SK-N-SH (cell line): Measurements from ENCODE around the gene BCL6. TPM values are rescaled to one million over a fixed set of nuclear protein-coding genes. Genes with fewer than 3 reads are reported as not detected.

ENCODE experiments used
- CTCF ChIA-PET: fragments of 300-600, 350-600 bp; formaldehyde crosslinking; extraction: SDS; loops from one replicate; lab custom pipeline; 2021; lab: Yijun Ruan, JAX
- POLR2A ChIA-PET: fragments of 350-600 bp; sonication (Branson Sonifier 250); formaldehyde crosslinking; extraction: SDS; loops from one replicate; lab custom pipeline; 2020; ENCODE audit warnings: antibody characterized with exemption, inconsistent platforms; lab: Yijun Ruan, JAX
- DNase-seq: peaks from one replicate; pipeline ENCODE4 v3.0.0; 2012
- H2AFZ ChIP-seq: fragments of 200-600 bp; sonication (generic); 2 replicates; pipeline ENCODE4 v1.8.1; 2016; ENCODE audit warnings: antibody characterized with exemption, mild to moderate bottlenecking, low read depth
- H3F3A ChIP-seq: fragments of 200-600 bp; sonication (generic); replicated peaks from 2 replicates; pipeline ENCODE3; 2016; ENCODE audit warnings: antibody characterized with exemption, mild to moderate bottlenecking; ENCODE audit not compliant: insufficient read depth
- H3K27ac ChIP-seq, 2 experiments: fragments of 200-500 bp in 1 of 2; fragments of 200-600 bp in 1 of 2; sonication (Bioruptor generic) in 1 of 2; sonication (generic), shearing (Covaris generic) in 1 of 2; 2 replicates each; pipeline versions ENCODE4 v1.5.1 to v1.6.1; 2014 to 2016; ENCODE audit warnings: low read depth in 2 of 2, inconsistent platforms in 1 of 2, low read length in 1 of 2, mild to moderate bottlenecking in 1 of 2, mixed read lengths in 1 of 2
- H3K27me3 ChIP-seq: fragments of 200-600 bp; sonication (generic), shearing (Covaris generic); 2 replicates; pipeline ENCODE4 v1.6.1; 2016; ENCODE audit warnings: mixed run types; ENCODE audit not compliant: insufficient read depth
- H3K36me3 ChIP-seq, 2 experiments: fragments of 200-500 bp in 1 of 2; fragments of 200-600 bp in 1 of 2; sonication (Bioruptor generic) in 1 of 2; sonication (generic) in 1 of 2; replicated peaks in 1 of 2; 2 replicates each; pipeline versions ENCODE3 to v1.5.1; 2014 to 2016; ENCODE audit warnings: low read length in 1 of 2, mild to moderate bottlenecking in 1 of 2; ENCODE audit not compliant: insufficient read depth in 2 of 2, control insufficient read depth in 1 of 2
- H3K4me1 ChIP-seq, 2 experiments: fragments of 200-500 bp in 1 of 2; fragments of 200-600 bp in 1 of 2; sonication (Bioruptor generic) in 1 of 2; sonication (generic), shearing (Covaris generic) in 1 of 2; 2 replicates each; pipeline versions ENCODE4 v1.5.1 to v1.6.1; 2014 to 2016; ENCODE audit warnings: low read depth in 1 of 2, low read length in 1 of 2, mixed run types in 1 of 2; ENCODE audit not compliant: insufficient read depth in 2 of 2, control insufficient read depth in 1 of 2
- H3K4me2 ChIP-seq: fragments of 200-600 bp; sonication (generic), shearing (Covaris generic); 2 replicates; pipeline ENCODE4 v1.6.1; 2017; ENCODE audit warnings: mixed run types
- H3K4me3 ChIP-seq, 2 experiments: fragments of 200-500 bp in 1 of 2; fragments of 200-600 bp in 1 of 2; sonication (Bioruptor generic) in 1 of 2; sonication (generic), shearing (Covaris generic) in 1 of 2; 2 replicates each; pipeline versions ENCODE4 v1.5.1 to v1.8.1; 2014 to 2016; ENCODE audit warnings: low read depth in 2 of 2, inconsistent platforms in 1 of 2, low read length in 1 of 2, mild to moderate bottlenecking in 1 of 2, mixed read lengths in 1 of 2, moderate library complexity in 1 of 2
- H3K79me2 ChIP-seq: fragments of 200-600 bp; sonication (generic); 2 replicates; pipeline ENCODE4 v1.8.1; 2017; ENCODE audit warnings: mild to moderate bottlenecking; ENCODE audit not compliant: insufficient read depth
- H3K9ac ChIP-seq: fragments of 200-600 bp; sonication (generic); 2 replicates; pipeline ENCODE4 v1.6.1; 2017; ENCODE audit warnings: mixed run types
- H3K9me2 ChIP-seq: fragments of 200-600 bp; sonication (generic); 2 replicates; pipeline ENCODE4 v1.6.1; 2017; ENCODE audit warnings: mixed run types
- H3K9me3 ChIP-seq: fragments of 200-600 bp; sonication (generic); 2 replicates; pipeline ENCODE4 v1.6.1; 2017; ENCODE audit warnings: mixed run types, mild to moderate bottlenecking, moderate library complexity
- H4K20me1 ChIP-seq: fragments of 200-600 bp; sonication (generic); 2 replicates; pipeline ENCODE4 v1.6.1; 2017; ENCODE audit warnings: mild to moderate bottlenecking, mixed run types; ENCODE audit not compliant: insufficient read depth
- CHD2 ChIP-seq: fragments of 150-350 bp; IDR thresholded peaks from 2 replicates; pipeline ENCODE4 v1.6.1; 2018; ENCODE audit warnings: low read length; ENCODE audit not compliant: partially characterized antibody
- FOXJ3 ChIP-seq: sonication (generic); formaldehyde crosslinking; IDR thresholded peaks from 2 replicates; pipeline ENCODE4 v1.5.1; 2020; ENCODE audit warnings: mild to moderate bottlenecking, missing genetic modification reagents
- FOXM1 ChIP-seq: IDR thresholded peaks from 2 replicates; pipeline ENCODE4 v1.4.0; 2012; ENCODE audit warnings: low read depth, mild to moderate bottlenecking
- GABPA ChIP-seq: IDR thresholded peaks from 2 replicates; pipeline ENCODE4 v1.4.0; 2012; ENCODE audit warnings: low read depth, mild to moderate bottlenecking
- NFIC ChIP-seq: IDR thresholded peaks from 2 replicates; pipeline ENCODE4 v1.4.0; 2012; ENCODE audit warnings: borderline replicate concordance
- NRF1 ChIP-seq: IDR thresholded peaks from 2 replicates; pipeline ENCODE4 v1.6.1; 2012; ENCODE audit warnings: low read depth, mild to moderate bottlenecking, low read length
- RCOR1 ChIP-seq: fragments of 150-350 bp; IDR thresholded peaks from 2 replicates; pipeline ENCODE4 v1.6.1; 2017; ENCODE audit warnings: antibody characterized with exemption, low read length
- RFX5 ChIP-seq: IDR thresholded peaks from 2 replicates; pipeline ENCODE4 v1.6.1; 2012; ENCODE audit warnings: mild to moderate bottlenecking, improper control_type of control experiment, low read length
- SIN3A ChIP-seq: IDR thresholded peaks from 2 replicates; pipeline ENCODE4 v1.6.1; 2012; ENCODE audit warnings: low read depth, mild to moderate bottlenecking, low read length, moderate library complexity, borderline replicate concordance
- SMC3 ChIP-seq: IDR thresholded peaks from 2 replicates; pipeline ENCODE4 v1.6.1; 2012; ENCODE audit warnings: low read depth, low read length, improper control_type of control experiment
- TEAD4 ChIP-seq: IDR thresholded peaks from 2 replicates; pipeline ENCODE4 v1.4.0; 2012; ENCODE audit warnings: mild to moderate bottlenecking, borderline replicate concordance; ENCODE audit not compliant: insufficient read depth
- YY1 ChIP-seq: IDR thresholded peaks from 2 replicates; pipeline ENCODE4 v1.4.0; 2012; ENCODE audit warnings: low read depth, mild to moderate bottlenecking
- ZBTB33 ChIP-seq: IDR thresholded peaks from 2 replicates; pipeline ENCODE4 v1.4.0; 2012; ENCODE audit warnings: low read depth, borderline replicate concordance
- WGBS: methylation state at CpG from one replicate; pipeline ENCODE4 v1.1.6; 2017; ENCODE audit warnings: low lambda C conversion rate; 5-methylcytosine and 5-hydroxymethylcytosine counted together
- polyA plus RNA-seq, 3 experiments: library from polyadenylated mRNA; depleted of rRNA; stranded (reverse); fragments of >200 nt; gene quantifications; 2 replicates each; pipeline ENCODE4 v1.2.3, GENCODE V29; 2012
- TF ChIP-seq, protein P1 (sequence below): fragments of 150-350 bp; IDR thresholded peaks from 2 replicates; pipeline ENCODE4 v1.6.1; 2017; ENCODE audit warnings: antibody characterized with exemption, low read length, low read depth, borderline replicate concordance
- TF ChIP-seq, protein P2 (sequence below): IDR thresholded peaks from 2 replicates; pipeline ENCODE4 v1.6.1; 2012; ENCODE audit warnings: mild to moderate bottlenecking, low read depth, low read length, moderate library complexity
- TF ChIP-seq, protein P3 (sequence below): IDR thresholded peaks from 2 replicates; pipeline ENCODE4; 2012
- TF ChIP-seq, protein P4 (sequence below): fragments of 200-600 bp; sonication (generic); IDR thresholded peaks from 2 replicates; pipeline ENCODE4 v1.6.1; 2017; ENCODE audit warnings: antibody characterized with exemption, mild to moderate bottlenecking, moderate library complexity
- TF ChIP-seq, protein P5 (sequence below): IDR thresholded peaks from 2 replicates; pipeline ENCODE4 v1.4.0; 2012; ENCODE audit warnings: low read depth

BCL6 gene
- polyA plus RNA-seq, 1 of the 3 experiments (the other 2 are of a cell fraction), result 13.8 TPM

DNA sequence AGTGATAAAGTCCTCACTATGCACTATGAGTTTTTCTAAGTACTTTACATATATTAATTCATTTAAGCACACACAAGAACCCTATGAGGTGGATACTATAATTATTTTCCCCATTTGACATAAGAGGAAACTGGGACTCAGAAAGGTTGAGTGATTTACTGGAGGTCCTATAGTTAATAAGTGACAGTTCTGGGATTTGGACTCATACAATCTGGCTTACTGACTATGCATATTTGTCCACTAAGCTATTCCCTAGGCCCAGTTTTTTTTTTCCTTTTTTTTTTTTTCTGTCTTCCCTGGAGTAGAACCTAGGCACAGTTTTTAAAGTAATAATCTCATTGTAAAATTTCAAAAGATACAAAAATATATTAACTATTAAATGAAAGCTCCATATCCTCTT lies 36.6 kb downstream of the BCL6 start:
- DNase-seq, result no peak
- H3F3A ChIP-seq, result no peaks in the 10 kb centered on the region
- H3K9me2 ChIP-seq, result no peaks in the 10 kb centered on the region
- no peak for TF ChIP-seq YY1
- no peak for TF ChIP-seq SIN3A
- TF ChIP-seq, protein P1, sequence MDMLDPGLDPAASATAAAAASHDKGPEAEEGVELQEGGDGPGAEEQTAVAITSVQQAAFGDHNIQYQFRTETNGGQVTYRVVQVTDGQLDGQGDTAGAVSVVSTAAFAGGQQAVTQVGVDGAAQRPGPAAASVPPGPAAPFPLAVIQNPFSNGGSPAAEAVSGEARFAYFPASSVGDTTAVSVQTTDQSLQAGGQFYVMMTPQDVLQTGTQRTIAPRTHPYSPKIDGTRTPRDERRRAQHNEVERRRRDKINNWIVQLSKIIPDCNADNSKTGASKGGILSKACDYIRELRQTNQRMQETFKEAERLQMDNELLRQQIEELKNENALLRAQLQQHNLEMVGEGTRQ, result no peak
- no peak for TF ChIP-seq RFX5
- TF ChIP-seq, protein P2, sequence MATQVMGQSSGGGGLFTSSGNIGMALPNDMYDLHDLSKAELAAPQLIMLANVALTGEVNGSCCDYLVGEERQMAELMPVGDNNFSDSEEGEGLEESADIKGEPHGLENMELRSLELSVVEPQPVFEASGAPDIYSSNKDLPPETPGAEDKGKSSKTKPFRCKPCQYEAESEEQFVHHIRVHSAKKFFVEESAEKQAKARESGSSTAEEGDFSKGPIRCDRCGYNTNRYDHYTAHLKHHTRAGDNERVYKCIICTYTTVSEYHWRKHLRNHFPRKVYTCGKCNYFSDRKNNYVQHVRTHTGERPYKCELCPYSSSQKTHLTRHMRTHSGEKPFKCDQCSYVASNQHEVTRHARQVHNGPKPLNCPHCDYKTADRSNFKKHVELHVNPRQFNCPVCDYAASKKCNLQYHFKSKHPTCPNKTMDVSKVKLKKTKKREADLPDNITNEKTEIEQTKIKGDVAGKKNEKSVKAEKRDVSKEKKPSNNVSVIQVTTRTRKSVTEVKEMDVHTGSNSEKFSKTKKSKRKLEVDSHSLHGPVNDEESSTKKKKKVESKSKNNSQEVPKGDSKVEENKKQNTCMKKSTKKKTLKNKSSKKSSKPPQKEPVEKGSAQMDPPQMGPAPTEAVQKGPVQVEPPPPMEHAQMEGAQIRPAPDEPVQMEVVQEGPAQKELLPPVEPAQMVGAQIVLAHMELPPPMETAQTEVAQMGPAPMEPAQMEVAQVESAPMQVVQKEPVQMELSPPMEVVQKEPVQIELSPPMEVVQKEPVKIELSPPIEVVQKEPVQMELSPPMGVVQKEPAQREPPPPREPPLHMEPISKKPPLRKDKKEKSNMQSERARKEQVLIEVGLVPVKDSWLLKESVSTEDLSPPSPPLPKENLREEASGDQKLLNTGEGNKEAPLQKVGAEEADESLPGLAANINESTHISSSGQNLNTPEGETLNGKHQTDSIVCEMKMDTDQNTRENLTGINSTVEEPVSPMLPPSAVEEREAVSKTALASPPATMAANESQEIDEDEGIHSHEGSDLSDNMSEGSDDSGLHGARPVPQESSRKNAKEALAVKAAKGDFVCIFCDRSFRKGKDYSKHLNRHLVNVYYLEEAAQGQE, result no peak
- TF ChIP-seq ZBTB33, result no peak
- no peak for TF ChIP-seq TEAD4
- no peak for TF ChIP-seq FOXM1
- TF ChIP-seq GABPA, result no peak
- no peak for TF ChIP-seq CHD2
- TF ChIP-seq SMC3, result no peak
- POLR2A ChIA-PET, result no interaction called here
- H3K27me3 ChIP-seq, result no peaks in the 10 kb centered on the region; the same call in 1 of the 2 replicates
- H3K4me2 ChIP-seq, result no peak overlapping the region
- H3K4me1 ChIP-seq, result no peaks in the 10 kb centered on the region
- H3K79me2 ChIP-seq, result no peaks in the 10 kb centered on the region
- no peaks in the 10 kb centered on the region for H4K20me1 ChIP-seq
- H3K9ac ChIP-seq, result no peak overlapping the region
- H3K27ac ChIP-seq, result no peak overlapping the region
- CTCF ChIA-PET, result interaction anchor here (1.0 to 3.4 kb wide), 5 partner anchors 11 to 390 kb away, joined by 3 to 14 read pairs (median 4); no protein-coding TSS in a partner anchor
- no peak overlapping the region for H3K4me3 ChIP-seq
- no peaks in the 10 kb centered on the region for H3K36me3 ChIP-seq
- H2AFZ ChIP-seq, result no peak overlapping the region
- H3K9me3 ChIP-seq, result no peaks in the 10 kb centered on the region

- Histone ChIP-seq H3K9me3 (no peaks in the 10 kb centered on the region), H3K36me3 (no peaks in the 10 kb centered on the region), H3F3A (no peaks in the 10 kb centered on the region), H2AFZ (no peak overlapping the region), H3K27ac (no peak overlapping the region), H4K20me1 (no peaks in the 10 kb centered on the region), H3K4me3 (no peak overlapping the region), H3K79me2 (no peaks in the 10 kb centered on the region), H3K4me1 (no peaks in the 10 kb centered on the region), H3K27me3 (no peaks in the 10 kb centered on the region; the same call in 1 of the 2 replicates), H3K9me2 (no peaks in the 10 kb centered on the region), H3K4me2 (no peak overlapping the region), H3K9ac (no peak overlapping the region)
- ChIA-PET POLR2A (no interaction called here), CTCF (interaction anchor here (1.6 kb wide), 1 partner anchor 389 kb away, joined by 3 read pairs; no protein-coding TSS in a partner anchor)
- 10% methylated on average over 2 of the region's 2 CpGs for WGBS
- DNase-seq, result no peak
- TF ChIP-seq FOXJ3 (CRISPR knock-in tag), result no peak
- TF ChIP-seq, protein P3, sequence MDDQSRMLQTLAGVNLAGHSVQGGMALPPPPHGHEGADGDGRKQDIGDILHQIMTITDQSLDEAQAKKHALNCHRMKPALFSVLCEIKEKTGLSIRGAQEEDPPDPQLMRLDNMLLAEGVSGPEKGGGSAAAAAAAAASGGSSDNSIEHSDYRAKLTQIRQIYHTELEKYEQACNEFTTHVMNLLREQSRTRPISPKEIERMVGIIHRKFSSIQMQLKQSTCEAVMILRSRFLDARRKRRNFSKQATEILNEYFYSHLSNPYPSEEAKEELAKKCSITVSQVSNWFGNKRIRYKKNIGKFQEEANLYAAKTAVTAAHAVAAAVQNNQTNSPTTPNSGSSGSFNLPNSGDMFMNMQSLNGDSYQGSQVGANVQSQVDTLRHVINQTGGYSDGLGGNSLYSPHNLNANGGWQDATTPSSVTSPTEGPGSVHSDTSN, result no peak
- TF ChIP-seq, protein P4, sequence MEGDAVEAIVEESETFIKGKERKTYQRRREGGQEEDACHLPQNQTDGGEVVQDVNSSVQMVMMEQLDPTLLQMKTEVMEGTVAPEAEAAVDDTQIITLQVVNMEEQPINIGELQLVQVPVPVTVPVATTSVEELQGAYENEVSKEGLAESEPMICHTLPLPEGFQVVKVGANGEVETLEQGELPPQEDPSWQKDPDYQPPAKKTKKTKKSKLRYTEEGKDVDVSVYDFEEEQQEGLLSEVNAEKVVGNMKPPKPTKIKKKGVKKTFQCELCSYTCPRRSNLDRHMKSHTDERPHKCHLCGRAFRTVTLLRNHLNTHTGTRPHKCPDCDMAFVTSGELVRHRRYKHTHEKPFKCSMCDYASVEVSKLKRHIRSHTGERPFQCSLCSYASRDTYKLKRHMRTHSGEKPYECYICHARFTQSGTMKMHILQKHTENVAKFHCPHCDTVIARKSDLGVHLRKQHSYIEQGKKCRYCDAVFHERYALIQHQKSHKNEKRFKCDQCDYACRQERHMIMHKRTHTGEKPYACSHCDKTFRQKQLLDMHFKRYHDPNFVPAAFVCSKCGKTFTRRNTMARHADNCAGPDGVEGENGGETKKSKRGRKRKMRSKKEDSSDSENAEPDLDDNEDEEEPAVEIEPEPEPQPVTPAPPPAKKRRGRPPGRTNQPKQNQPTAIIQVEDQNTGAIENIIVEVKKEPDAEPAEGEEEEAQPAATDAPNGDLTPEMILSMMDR, result no peak
- no peak for TF ChIP-seq NFIC
- TF ChIP-seq, protein P5, sequence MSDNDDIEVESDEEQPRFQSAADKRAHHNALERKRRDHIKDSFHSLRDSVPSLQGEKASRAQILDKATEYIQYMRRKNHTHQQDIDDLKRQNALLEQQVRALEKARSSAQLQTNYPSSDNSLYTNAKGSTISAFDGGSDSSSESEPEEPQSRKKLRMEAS, result no peak
- no peak for TF ChIP-seq NRF1
- no peak for TF ChIP-seq RFX5
- no peak for TF ChIP-seq RCOR1
These were observed 38.3 kb downstream of the BCL6 start for GRCh38 chr3:187706971-187707370.
